IMR-90 (cell line): Measurements from ENCODE around the gene RIMBP2. TPM values are rescaled to one million over a fixed set of nuclear protein-coding genes. Genes with fewer than 3 reads are reported as not detected.

Experiments used
- ATAC-seq: fragments of 200-7000 bp; cut with Tn5 transposase; 2 replicates; pipeline ENCODE4 v1.9.1; 2020; ENCODE audit warnings: low read depth, mild to moderate bottlenecking, moderate library complexity
- BruUV-seq: library from RNA; stranded (reverse); fragments of 400-500 nt; replicated peaks from 2 replicates; lab custom pipeline; 2021; lab: Mats Ljungman, UMichigan
- CTCF ChIA-PET: fragments of 300-600 bp; formaldehyde crosslinking; extraction: SDS; loops from one replicate; lab custom pipeline; 2021; ENCODE audit warnings: antibody characterized with exemption; lab: Yijun Ruan, JAX
- POLR2A ChIA-PET: fragments of 300-600 bp; sonication (Branson Sonifier 250); formaldehyde crosslinking; loops from one replicate; lab custom pipeline; 2022; ENCODE audit warnings: antibody characterized with exemption; ENCODE audit not compliant: unreplicated experiment; lab: Charles Lee
- DNase-seq: peaks from one replicate; pipeline ENCODE4 v3.0.0; 2013
- H2AFZ ChIP-seq: replicated peaks from 2 replicates; pipeline ENCODE3; 2013; ENCODE audit warnings: low read length, mild to moderate bottlenecking; ENCODE audit not compliant: poor library complexity
- H2AK5ac ChIP-seq: 2 replicates; pipeline ENCODE4 v1.6.1; 2013; ENCODE audit warnings: low read depth, low read length, inconsistent platforms
- H2AK9ac ChIP-seq: replicated peaks from 2 replicates; pipeline ENCODE3; 2013; ENCODE audit warnings: mild to moderate bottlenecking, low read depth, low read length, moderate library complexity; ENCODE audit not compliant: poor library complexity
- H2BK120ac ChIP-seq: 2 replicates; pipeline ENCODE4 v1.6.1; 2013; ENCODE audit warnings: low read depth, low read length, inconsistent platforms
- H2BK15ac ChIP-seq: 3 replicates; pipeline ENCODE4 v1.6.1; 2013; ENCODE audit warnings: low read depth, low read length, inconsistent platforms
- H2BK20ac ChIP-seq: 2 replicates; pipeline ENCODE4 v1.6.1; 2013; ENCODE audit warnings: low read depth, mild to moderate bottlenecking, inconsistent platforms, low read length, moderate library complexity
- H2BK5ac ChIP-seq: 2 replicates; pipeline ENCODE4 v1.6.1; 2013; ENCODE audit warnings: mild to moderate bottlenecking, low read depth, low read length, inconsistent platforms; ENCODE audit not compliant: poor library complexity, severe bottlenecking
- H3K14ac ChIP-seq: replicated peaks from 2 replicates; pipeline ENCODE4 v1.6.1; 2013; ENCODE audit warnings: low read depth, low read length, inconsistent platforms
- H3K18ac ChIP-seq: 2 replicates; pipeline ENCODE4 v1.6.1; 2013; ENCODE audit warnings: low read depth, low read length, control low read depth
- H3K23ac ChIP-seq: 2 replicates; pipeline ENCODE4 v1.6.1; 2013; ENCODE audit warnings: low read depth, low read length, inconsistent platforms
- H3K27ac ChIP-seq: 2 replicates; pipeline ENCODE4 v1.5.1; 2013; ENCODE audit warnings: mild to moderate bottlenecking, control low read depth, low read length; ENCODE audit not compliant: insufficient read depth
- H3K27me3 ChIP-seq: 2 replicates; pipeline ENCODE4 v1.6.1; 2013; ENCODE audit warnings: low read length; ENCODE audit not compliant: control insufficient read depth, insufficient read depth
- H3K36me3 ChIP-seq: 2 replicates; pipeline ENCODE4 v1.6.1; 2013; ENCODE audit warnings: low read length, mixed read lengths; ENCODE audit not compliant: control insufficient read depth, insufficient read depth
- H3K4ac ChIP-seq: 2 replicates; pipeline ENCODE4 v1.6.1; 2013; ENCODE audit warnings: low read depth, low read length, inconsistent platforms
- H3K4me1 ChIP-seq: 2 replicates; pipeline ENCODE4 v1.6.1; 2013; ENCODE audit warnings: low read length, mixed read lengths; ENCODE audit not compliant: control insufficient read depth, insufficient read depth
- H3K4me2 ChIP-seq: 2 replicates; pipeline ENCODE4 v1.6.1; 2013; ENCODE audit warnings: low read depth, mild to moderate bottlenecking, control low read depth, low read length, moderate library complexity
- H3K4me3 ChIP-seq: 2 replicates; pipeline ENCODE4 v1.5.1; 2013; ENCODE audit warnings: low read depth, mild to moderate bottlenecking, control low read depth, low read length, moderate library complexity; ENCODE audit not compliant: insufficient read depth
- H3K56ac ChIP-seq: 2 replicates; pipeline ENCODE4 v1.6.1; 2013; ENCODE audit warnings: low read length, inconsistent platforms; ENCODE audit not compliant: insufficient read depth; ENCODE audit errors: extremely low read depth
- H3K79me1 ChIP-seq, 2 experiments: 2 replicates each; pipeline ENCODE4 v1.6.1; 2013; ENCODE audit warnings: low read length in 2 of 2, inconsistent platforms in 1 of 2, low read depth in 1 of 2
- H3K9ac ChIP-seq: 2 replicates; pipeline ENCODE4 v1.6.1; 2013; ENCODE audit warnings: low read depth, low read length, control low read depth
- H3K9me1 ChIP-seq: 2 replicates; pipeline ENCODE4 v1.6.1; 2013; ENCODE audit warnings: low read length, inconsistent platforms; ENCODE audit not compliant: insufficient read depth
- H3K9me3 ChIP-seq: 2 replicates; pipeline ENCODE4 v1.6.1; 2013; ENCODE audit warnings: low read length; ENCODE audit not compliant: control insufficient read depth, insufficient read depth
- H4K20me1 ChIP-seq: 2 replicates; pipeline ENCODE4 v1.6.1; 2013; ENCODE audit warnings: low read length, inconsistent platforms; ENCODE audit not compliant: insufficient read depth
- H4K5ac ChIP-seq: 2 replicates; pipeline ENCODE4 v1.6.1; 2013; ENCODE audit warnings: mild to moderate bottlenecking, low read depth, low read length, control low read depth
- H4K8ac ChIP-seq, 2 experiments: 2 replicates each; pipeline ENCODE4 v1.6.1; 2013; ENCODE audit warnings: low read depth in 2 of 2, low read length in 2 of 2, control low read depth in 1 of 2, inconsistent platforms in 1 of 2
- H4K91ac ChIP-seq: 2 replicates; pipeline ENCODE4 v1.6.1; 2013; ENCODE audit warnings: low read depth, low read length, inconsistent platforms; ENCODE audit not compliant: insufficient read depth
- BHLHE40 ChIP-seq: fragments of 150-350 bp; IDR thresholded peaks from 2 replicates; pipeline ENCODE4 v1.6.1; 2016; ENCODE audit warnings: mild to moderate bottlenecking, low read depth, low read length
- CEBPB ChIP-seq: IDR thresholded peaks from 2 replicates; pipeline ENCODE4 v1.6.1; 2012; ENCODE audit warnings: low read depth, low read length, improper control_type of control experiment
- CHD1 ChIP-seq: IDR thresholded peaks from 2 replicates; pipeline ENCODE4 v1.6.1; 2012; ENCODE audit warnings: low read depth, low read length, improper control_type of control experiment
- FOS ChIP-seq: fragments of 150-350 bp; IDR thresholded peaks from 2 replicates; pipeline ENCODE4 v1.6.1; 2016; ENCODE audit warnings: low read depth, low read length
- MAFK ChIP-seq: IDR thresholded peaks from 2 replicates; pipeline ENCODE4 v1.6.1; 2012; ENCODE audit warnings: low read depth, low read length, improper control_type of control experiment
- MXI1 ChIP-seq: IDR thresholded peaks from 2 replicates; pipeline ENCODE4 v1.6.1; 2012; ENCODE audit warnings: low read depth, mild to moderate bottlenecking, low read length, moderate library complexity, borderline replicate concordance
- NFE2L2 ChIP-seq: fragments of 150-350 bp; IDR thresholded peaks from 2 replicates; pipeline ENCODE4 v1.6.1; 2016; ENCODE audit warnings: low read depth, mild to moderate bottlenecking, low read length
- POLR2A ChIP-seq: IDR thresholded peaks from 2 replicates; pipeline ENCODE4 v1.6.1; 2012; ENCODE audit warnings: mild to moderate bottlenecking, low read depth, low read length
- RAD21 ChIP-seq: IDR thresholded peaks from 2 replicates; pipeline ENCODE4 v1.6.1; 2012; ENCODE audit warnings: low read length, improper control_type of control experiment
- RCOR1 ChIP-seq: IDR thresholded peaks from 2 replicates; pipeline ENCODE4 v1.6.1; 2012; ENCODE audit warnings: mild to moderate bottlenecking, low read length, improper control_type of control experiment; ENCODE audit not compliant: insufficient replicate concordance
- SMC3 ChIP-seq: fragments of 150-350 bp; IDR thresholded peaks from 2 replicates; pipeline ENCODE4 v1.6.1; 2016; ENCODE audit warnings: low read depth, mild to moderate bottlenecking, antibody characterized with exemption, low read length, moderate library complexity
- WGBS, 2 experiments: methylation state at CpG; one replicate each; pipeline versions ENCODE4 v1.1.5 to v1.1.7; 2013; ENCODE audit warnings: missing lambda C conversion rate in 2 of 2; ENCODE audit not compliant: insufficient read length in 1 of 2; ENCODE audit errors: extremely low coverage in 2 of 2; 5-methylcytosine and 5-hydroxymethylcytosine counted together
- dilution Hi-C: fragments of 300-500 bp; cut with HindIII; formaldehyde crosslinking; loops from one replicate; pipeline ENCODE4 v1.14.3; 2018; ENCODE audit warnings: low sequenced_read_pairs; ENCODE audit not compliant: unreplicated experiment
- in situ Hi-C: fragments of 300-500 bp; cut with MboI; formaldehyde crosslinking; loops from 3 replicates; pipeline ENCODE4 v1.14.3; 2019; ENCODE audit warnings: low sequenced_read_pairs, inconsistent platforms, mixed read lengths
- intact Hi-C: fragments of 100-400 bp; cut with micrococcal nuclease; formaldehyde crosslinking; loops from 2 replicates; pipeline ENCODE4 v1.10.0; 2022
- polyA plus RNA-seq, 3 experiments: library from polyadenylated mRNA; depleted of rRNA; stranded (reverse); fragments of >200 nt; gene quantifications; 2 replicates each; pipeline ENCODE4 v1.2.3, GENCODE V29; 2012; ENCODE audit warnings: low replicate concordance in 1 of 3
- total RNA-seq: library from RNA; depleted of rRNA; stranded (reverse); fragments of >200 nt; gene quantifications from 2 replicates; pipeline ENCODE4 v1.2.3, GENCODE V29; 2012
- TF ChIP-seq, protein P1 (sequence below): fragments of 150-350 bp; IDR thresholded peaks from 2 replicates; pipeline ENCODE4 v1.6.1; 2017; ENCODE audit warnings: mild to moderate bottlenecking, antibody characterized with exemption, low read length, low read depth
- TF ChIP-seq, protein P2 (sequence below): conservative IDR thresholded peaks from 2 replicates; pipeline ENCODE4 v1.5.1; 2012; ENCODE audit warnings: mild to moderate bottlenecking, low read depth, low read length, improper control_type of control experiment

RIMBP2 gene
- total and polyA plus RNA-seq, 2 of the 4 experiments (the other 2 are of a cell fraction) = not detected

DNA sequence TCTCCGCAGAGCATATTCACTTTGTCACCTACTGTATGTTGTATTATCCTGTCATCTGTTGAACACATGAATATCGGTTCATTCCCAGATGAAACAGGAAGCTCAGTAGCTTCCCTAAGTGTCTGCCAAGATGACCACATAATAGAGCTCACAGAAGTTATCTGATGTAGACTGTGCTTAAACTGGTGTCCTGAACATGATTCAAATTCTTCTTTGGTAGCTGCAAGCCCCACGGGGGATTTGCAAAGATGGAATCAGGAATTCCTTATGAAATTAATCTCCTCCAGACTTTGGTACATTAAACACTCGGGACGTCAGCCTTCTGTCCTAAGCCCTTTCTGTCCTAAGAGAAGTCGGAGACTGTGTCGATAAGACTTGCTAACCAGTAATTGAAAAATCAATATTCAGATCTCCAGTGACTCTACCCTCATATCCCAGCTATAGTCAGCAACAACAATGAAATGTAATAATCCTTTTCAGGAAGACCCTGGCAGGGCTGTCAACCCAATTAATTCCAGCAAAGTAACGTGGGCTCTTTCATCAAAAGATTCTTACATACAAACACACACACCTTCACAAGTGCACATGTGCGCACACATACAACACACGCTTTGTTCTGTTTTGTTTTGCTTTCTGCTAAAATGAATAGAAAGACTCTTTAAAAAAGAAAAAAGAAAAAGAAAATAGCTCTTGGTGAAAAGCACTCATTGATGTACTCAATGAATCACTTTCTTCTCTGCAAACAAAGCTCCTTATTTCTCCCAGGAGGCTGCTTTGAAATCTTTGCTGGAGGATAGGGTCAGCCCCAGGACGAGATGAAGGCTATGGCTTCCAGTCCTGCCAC is 127.2 kb downstream of the RIMBP2 start (continued):
- no peak for TF ChIP-seq CHD1

DNA sequence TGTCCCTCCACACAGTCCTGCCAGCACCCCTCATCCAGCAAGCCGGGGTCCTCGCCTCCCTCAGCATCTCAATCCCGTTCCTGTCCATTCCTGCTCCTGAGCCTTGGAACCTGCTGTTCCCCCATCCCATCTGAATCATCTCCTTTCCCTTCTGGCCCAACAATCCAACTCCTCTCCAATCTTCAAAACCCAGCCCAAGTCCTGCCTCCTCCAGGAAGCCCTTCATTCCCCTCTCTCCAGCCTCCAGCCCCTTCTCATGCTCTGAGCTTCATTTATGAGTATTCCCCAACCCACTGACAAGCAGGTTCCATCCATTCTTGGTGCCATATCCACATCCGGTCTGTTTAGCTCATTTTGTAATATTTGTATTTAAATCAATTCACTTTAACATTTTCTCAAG is 128.1 kb downstream of the RIMBP2 start:
- Histone ChIP-seq H4K8ac (no peak overlapping the region), H3K4me3 (no peak overlapping the region), H4K91ac (no peak overlapping the region), H3K56ac (no peak overlapping the region), H3K4me2 (no peak overlapping the region), H4K5ac (no peak overlapping the region), H3K4me1 (no peaks in the 10 kb centered on the region), H2AFZ (no peak overlapping the region), H3K9me1 (no peaks in the 10 kb centered on the region), H3K27ac (no peak overlapping the region), H3K27me3 (no peaks in the 10 kb centered on the region), H2BK120ac (no peak overlapping the region), H3K9ac (no peak overlapping the region), H3K18ac (no peak overlapping the region), H3K23ac (no peak overlapping the region), H2BK5ac (no peak overlapping the region), H2AK9ac (no peak overlapping the region), H3K4ac (no peak overlapping the region), H2BK20ac (no peak overlapping the region), H2BK15ac (no peak overlapping the region), H4K20me1 (no peaks in the 10 kb centered on the region), H3K14ac (no peak overlapping the region), H2AK5ac (no peak overlapping the region), H3K9me3 (peaks cover 29% of the 10 kb centered on the region), H3K79me1 (no peaks in the 10 kb centered on the region), H3K36me3 (no peaks in the 10 kb centered on the region)
- no TSS peak for BruUV-seq
- ChIA-PET POLR2A (no interaction called here), CTCF (no interaction called here)
- in situ Hi-C loops (no loop called here), intact Hi-C loops (no loop called here), dilution Hi-C loops (no loop called here)
- ATAC-seq (no peak), DNase-seq (no peak)
- WGBS, 2 experiments = 60% methylated on average over 3 of the region's 4 CpGs; no CpG with 5 or more reads in 1 of the 2 experiments
- TF ChIP-seq BHLHE40 (no peak), CHD1 (no peak), SMC3 (no peak), FOS (no peak), RAD21 (no peak), CEBPB (no peak), MXI1 (no peak), POLR2A (no peak), RCOR1 (no peak), NFE2L2 (no peak), MAFK (no peak)
- TF ChIP-seq, protein P1, sequence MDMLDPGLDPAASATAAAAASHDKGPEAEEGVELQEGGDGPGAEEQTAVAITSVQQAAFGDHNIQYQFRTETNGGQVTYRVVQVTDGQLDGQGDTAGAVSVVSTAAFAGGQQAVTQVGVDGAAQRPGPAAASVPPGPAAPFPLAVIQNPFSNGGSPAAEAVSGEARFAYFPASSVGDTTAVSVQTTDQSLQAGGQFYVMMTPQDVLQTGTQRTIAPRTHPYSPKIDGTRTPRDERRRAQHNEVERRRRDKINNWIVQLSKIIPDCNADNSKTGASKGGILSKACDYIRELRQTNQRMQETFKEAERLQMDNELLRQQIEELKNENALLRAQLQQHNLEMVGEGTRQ = no peak
- TF ChIP-seq, protein P2, sequence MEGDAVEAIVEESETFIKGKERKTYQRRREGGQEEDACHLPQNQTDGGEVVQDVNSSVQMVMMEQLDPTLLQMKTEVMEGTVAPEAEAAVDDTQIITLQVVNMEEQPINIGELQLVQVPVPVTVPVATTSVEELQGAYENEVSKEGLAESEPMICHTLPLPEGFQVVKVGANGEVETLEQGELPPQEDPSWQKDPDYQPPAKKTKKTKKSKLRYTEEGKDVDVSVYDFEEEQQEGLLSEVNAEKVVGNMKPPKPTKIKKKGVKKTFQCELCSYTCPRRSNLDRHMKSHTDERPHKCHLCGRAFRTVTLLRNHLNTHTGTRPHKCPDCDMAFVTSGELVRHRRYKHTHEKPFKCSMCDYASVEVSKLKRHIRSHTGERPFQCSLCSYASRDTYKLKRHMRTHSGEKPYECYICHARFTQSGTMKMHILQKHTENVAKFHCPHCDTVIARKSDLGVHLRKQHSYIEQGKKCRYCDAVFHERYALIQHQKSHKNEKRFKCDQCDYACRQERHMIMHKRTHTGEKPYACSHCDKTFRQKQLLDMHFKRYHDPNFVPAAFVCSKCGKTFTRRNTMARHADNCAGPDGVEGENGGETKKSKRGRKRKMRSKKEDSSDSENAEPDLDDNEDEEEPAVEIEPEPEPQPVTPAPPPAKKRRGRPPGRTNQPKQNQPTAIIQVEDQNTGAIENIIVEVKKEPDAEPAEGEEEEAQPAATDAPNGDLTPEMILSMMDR = no peak
